Superior temporal gyrus (tissue), 1 donor: Measurements from ENCODE around the gene WDFY4.

Experiments
- DNase-seq: peaks from one replicate; pipeline ENCODE4 v3.0.0-alpha.2; 2016; ENCODE audit errors: extremely low spot score

The WDFY4 gene

GRCh38 chr10:48690791-48691660, 6.4 kb downstream of the WDFY4 start:
- no peak for DNase-seq

DNA sequence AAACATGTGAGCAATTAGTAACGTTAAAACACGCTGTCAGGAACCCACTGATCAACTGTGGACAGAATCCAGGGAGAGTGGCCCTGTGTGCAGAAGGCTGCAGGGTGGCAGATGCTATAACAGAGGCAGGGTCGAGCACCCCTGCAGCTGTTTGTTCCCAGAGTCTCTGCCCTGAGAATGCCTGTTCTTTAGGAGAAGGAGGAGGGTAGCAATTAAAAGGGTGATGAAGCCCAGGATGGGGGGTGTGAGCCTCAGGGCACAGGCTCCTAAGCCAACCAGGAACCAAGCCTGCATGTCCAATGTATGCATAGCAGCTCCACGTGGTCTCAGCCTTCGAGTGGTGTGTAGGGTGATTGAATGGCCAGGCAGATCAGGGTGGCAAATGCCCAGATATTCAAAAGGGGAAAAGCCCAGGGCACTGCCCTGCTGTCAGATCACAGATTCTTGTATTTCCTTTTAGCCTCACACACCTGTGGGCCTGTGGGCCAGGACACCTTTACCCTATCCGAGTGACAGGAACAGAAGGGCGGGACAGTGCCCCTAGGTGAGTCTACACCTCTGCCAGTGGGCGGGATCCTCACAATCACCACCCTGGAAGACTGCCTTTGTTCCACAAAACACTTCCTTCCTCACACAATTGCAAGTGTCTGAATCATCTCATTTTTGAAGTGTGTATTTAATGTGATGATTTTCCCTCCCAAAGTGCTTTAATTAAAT, 7.3 kb downstream of the WDFY4 start:
- DNase-seq: no peak

DNA sequence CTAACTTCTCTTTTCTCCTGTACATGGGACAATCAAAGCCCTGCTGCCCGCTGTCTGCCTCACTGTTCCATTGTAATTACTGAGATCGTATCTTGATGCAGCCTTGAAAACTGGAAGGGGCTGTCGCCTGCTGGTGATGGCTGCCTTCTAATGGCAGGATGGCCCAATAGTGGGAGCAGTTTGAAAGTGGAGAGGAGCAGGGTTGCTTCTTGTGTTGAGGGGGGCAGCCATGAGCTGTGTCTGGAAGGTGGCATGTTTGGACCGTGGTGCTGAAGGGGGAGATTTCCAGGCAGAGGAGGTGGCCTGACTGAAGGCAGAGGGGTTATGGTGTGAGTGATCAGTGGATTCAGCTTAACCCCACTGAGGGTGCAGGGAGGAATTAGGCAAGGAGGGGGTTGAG, 8.1 kb downstream of the WDFY4 start:
- no peak for DNase-seq

- no peak for DNase-seq
Measured at GRCh38 chr10:48693206-48693605, 8.5 kb downstream of the WDFY4 start.

GRCh38 chr10:48694371-48695030, 9.8 kb downstream of the WDFY4 start:
- DNase-seq: no peak

GRCh38 chr10:48695636-48696534, 11.2 kb downstream of the WDFY4 start:
- DNase-seq: no peak

DNA sequence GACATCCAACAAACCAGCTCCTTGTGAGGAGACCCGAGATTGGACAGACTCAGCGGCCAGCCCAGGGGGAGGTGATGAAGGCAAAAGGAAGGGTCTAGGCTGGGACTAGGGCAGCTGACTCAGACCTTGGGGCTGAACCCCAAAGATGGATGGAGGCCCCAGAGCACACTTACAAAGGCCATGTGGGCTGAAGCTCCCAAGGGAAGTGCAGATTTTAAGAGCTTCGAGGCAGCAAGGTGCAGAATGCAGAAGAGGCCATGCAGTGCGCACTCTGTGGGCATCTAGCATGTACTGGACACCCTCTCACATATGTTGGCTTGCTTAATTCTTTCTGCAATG, 11.8 kb downstream of the WDFY4 start:
- DNase-seq: no peak

DNA sequence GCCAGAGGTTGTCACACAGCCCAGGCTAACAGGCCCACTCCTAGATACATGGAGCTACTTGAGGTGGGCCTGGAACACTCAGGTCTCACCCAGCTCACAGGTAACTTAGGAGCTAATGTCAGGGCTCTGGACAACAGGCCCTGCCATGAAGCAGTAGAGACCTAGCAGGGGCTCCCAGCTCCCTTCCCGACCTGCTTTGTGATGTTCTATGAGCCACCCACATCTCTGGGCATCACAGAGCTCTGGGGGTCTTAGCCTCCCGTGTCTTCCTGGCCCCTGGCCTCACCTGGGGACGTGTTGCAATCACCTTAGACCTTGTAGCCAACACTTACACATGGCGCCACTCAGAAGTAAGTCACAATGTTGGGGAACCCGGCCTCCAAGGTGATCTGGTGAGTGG, 12.4 kb downstream of the WDFY4 start:
- no peak for DNase-seq

DNA sequence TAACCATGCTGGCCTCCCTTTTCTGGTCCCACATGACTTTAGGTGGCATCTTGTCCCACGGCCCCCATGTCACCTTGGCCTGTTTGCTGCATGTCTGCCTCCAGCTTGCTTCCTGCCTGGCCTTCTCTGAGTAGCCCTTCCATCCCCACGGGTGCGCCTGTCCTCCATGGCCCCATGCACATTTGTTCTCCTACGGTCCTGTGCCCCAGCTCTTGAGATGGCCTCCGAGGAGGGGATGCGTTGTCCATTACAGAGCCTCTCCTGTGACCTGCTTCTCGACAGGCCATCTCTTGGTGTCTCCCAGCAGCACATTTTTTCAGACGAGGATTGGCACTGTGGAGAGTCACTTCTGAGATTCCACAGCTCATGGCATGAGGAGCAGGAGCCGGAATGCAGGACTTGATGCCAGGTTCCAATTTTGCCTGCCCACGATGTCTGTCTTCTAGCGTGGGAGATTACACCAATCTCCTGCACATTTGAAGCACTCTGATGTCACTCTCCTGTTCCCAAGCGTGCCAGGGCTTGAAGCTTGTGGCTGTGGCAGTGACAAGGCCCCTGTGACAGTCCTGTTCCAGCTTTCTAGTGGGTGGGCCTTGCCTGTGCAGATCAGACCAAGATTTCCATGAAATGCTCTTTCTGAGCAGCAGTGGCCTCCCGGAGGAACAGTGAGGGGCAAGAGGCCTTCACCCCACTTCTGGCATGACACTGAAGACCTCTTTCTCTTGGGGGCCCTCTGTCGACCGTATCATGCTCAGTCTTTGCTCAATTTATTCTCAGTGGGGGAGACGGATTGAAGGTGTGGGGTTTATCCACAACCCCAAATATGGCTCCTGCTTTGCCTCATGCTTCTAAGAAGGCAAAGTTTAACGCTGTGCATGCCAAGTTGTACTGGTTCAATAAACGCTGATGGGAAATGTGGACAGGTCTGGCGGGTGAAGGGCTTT, 13.4 kb downstream of the WDFY4 start:
- DNase-seq: no peak

GRCh38 chr10:48699011-48699627, 14.4 kb downstream of the WDFY4 start:
- no peak for DNase-seq

DNA sequence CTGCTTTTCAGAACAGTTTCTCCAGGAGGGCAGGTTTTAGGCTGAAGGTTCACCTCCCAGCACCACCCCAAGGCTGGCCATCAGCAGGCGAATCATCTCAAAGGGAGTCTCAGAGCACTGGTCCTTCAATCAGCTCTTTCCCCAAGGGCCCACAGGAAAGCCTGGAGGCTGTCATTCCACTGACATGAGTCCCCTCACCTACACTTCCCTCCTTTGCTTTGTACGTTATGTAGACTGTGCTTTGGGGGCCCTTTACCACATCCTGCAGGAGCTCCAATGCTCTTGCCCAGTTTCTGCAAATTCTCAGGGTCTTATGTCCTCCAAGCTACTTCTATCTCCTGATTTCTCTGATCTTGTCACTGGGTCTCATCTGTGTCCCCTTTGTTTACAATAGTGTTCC, 15.4 kb downstream of the WDFY4 start:
- DNase-seq: no peak

GRCh38 chr10:48700493-48700892, 15.8 kb downstream of the WDFY4 start:
- DNase-seq: no peak

DNA sequence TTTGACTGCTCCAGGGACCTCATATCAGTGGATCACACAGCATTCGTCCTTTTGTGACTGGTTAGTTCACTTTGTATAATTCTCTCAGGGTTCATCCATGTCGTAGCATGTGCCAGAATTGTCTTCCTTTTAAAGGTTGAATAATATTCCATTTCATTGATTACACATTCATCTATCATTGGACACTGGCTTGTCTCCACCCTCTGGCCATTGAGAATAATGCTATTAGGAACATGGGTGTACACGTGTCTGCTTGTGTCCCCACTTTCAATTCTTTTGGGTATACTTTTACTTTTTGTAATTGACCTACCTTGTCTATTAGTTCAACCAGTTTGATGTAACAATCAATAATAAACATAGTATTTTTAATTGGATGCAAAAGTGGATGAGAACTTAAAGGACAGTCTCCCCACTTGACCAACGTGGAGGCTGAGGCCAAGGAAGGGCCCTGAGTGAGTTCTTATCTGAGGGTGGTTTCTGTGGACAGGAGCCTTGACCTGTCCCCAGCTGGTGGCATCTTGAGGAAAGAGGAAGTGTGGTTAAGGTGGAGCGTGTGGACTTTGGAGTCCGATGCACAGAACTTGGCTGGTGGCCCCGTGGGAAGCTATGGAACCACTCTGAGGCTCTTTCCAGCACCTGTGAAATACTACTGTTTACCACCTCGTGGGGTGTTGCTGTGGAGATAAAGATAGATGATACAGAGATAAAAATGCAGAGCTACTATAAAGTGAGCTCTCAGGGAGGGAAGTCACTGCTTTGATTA, 16.6 kb downstream of the WDFY4 start:
- no peak for DNase-seq

GRCh38 chr10:48701941-48702340, 17.3 kb downstream of the WDFY4 start:
- DNase-seq: no peak

- no peak for DNase-seq
Measured at GRCh38 chr10:48703531-48704122, 19.0 kb downstream of the WDFY4 start.

DNA sequence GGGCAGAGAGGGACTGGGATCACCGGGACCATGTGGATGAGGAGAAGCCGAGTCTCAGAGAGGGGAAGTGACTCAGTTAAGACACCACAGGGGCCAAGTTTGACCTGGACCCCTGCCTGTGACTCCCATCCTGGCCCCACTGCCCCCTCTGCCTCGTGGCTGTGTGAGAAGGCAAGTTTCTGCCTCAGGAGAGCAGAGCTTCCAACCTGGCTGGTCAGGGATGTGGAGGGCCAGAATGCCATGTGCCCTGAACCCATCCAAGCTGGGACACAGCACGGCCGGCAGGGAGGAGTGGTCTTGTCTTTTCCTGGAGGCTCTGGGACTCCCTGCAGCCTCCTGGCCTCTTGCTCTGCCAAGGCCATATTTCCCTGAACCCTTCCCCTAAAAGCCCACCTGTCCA, 19.5 kb downstream of the WDFY4 start:
- no peak for DNase-seq

DNA sequence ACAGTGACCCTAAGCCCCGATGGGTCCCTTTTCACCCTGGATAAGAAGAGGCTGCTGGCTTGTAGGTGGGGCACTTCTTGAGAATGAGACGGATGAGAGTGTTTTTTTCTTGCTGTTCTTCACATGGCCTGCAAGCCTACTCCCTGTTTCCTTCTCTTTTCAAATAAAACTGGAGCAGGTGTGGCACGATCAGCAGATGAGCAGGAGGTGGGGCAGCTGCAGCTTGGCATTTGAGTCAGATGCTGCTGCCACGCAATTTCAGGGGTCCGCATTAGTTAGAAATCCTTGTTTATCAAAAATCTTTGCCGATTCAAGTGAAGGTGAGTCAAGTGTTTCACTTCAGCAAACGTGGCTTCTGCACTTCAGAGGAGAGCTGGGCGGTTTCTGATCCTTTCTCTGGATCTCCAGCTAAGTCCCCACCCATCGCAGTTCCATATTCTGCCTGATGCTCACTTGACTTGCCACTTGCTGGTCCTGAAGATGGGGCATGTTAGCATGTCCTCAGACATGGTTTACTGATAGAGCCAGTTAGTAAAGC, 20.8 kb downstream of the WDFY4 start:
- DNase-seq: no peak

GRCh38 chr10:48707472-48707871, 22.8 kb downstream of the WDFY4 start:
- no peak for DNase-seq

GRCh38 chr10:48708144-48708543, 23.5 kb downstream of the WDFY4 start:
- no peak for DNase-seq
